Activated naive CD4-positive, alpha-beta T cell treated with anti-CD3 and anti-CD28 coated beads, Interleukin-2, amount 10 ng/mL, durations not matched to agents 7 days and 5 days (primary cell): ENCODE measurements around the gene RSBN1L.

Source experiments
- CTCF ChIA-PET: fragments of 350-600 bp; sonication (Branson Sonifier 250); formaldehyde crosslinking; loops from one replicate; lab custom pipeline; 2021; ENCODE audit warnings: antibody characterized with exemption; lab: Charles Lee
- DNase-seq: peaks from one replicate; pipeline ENCODE4 v3.0.0-alpha.2; 2020
- H3K27ac Mint-ChIP-seq: one replicate; pipeline ENCODE4 v1.8.0; 2021; ENCODE audit warnings: mild to moderate bottlenecking, moderate library complexity, mixed read lengths
- H3K27me3 Mint-ChIP-seq: one replicate; pipeline ENCODE4 v1.8.0; 2021; ENCODE audit warnings: mild to moderate bottlenecking, mixed read lengths
- H3K36me3 Mint-ChIP-seq: one replicate; pipeline ENCODE4 v1.8.0; 2021; ENCODE audit warnings: mixed read lengths
- H3K4me1 Mint-ChIP-seq: one replicate; pipeline ENCODE4 v1.8.0; 2021; ENCODE audit warnings: mixed read lengths
- H3K4me3 Mint-ChIP-seq: one replicate; pipeline ENCODE4 v1.8.0; 2021; ENCODE audit warnings: mild to moderate bottlenecking, moderate library complexity, mixed read lengths
- H3K9me3 Mint-ChIP-seq: one replicate; pipeline ENCODE4 v1.8.0; 2021; ENCODE audit warnings: mixed read lengths

The RSBN1L gene

GRCh38 chr7:77727936-77728701, 31.9 kb downstream of the RSBN1L start:
- no peak overlapping the region for H3K27ac Mint-ChIP-seq
- H3K4me3 Mint-ChIP-seq: no peak overlapping the region
- no peaks in the 10 kb centered on the region for H3K27me3 Mint-ChIP-seq
- H3K4me1 Mint-ChIP-seq: peaks cover 22% of the 10 kb centered on the region
- no peak for DNase-seq
- CTCF ChIA-PET: no interaction called here
- peaks cover 10% of the 10 kb centered on the region for H3K36me3 Mint-ChIP-seq
- no peaks in the 10 kb centered on the region for H3K9me3 Mint-ChIP-seq

GRCh38 chr7:77729574-77730348, 33.5 kb downstream of the RSBN1L start:
- peaks cover 24% of the 10 kb centered on the region for H3K4me1 Mint-ChIP-seq
- no peaks in the 10 kb centered on the region for H3K9me3 Mint-ChIP-seq
- no peak overlapping the region for H3K27ac Mint-ChIP-seq
- no peak for DNase-seq
- no peak overlapping the region for H3K4me3 Mint-ChIP-seq
- CTCF ChIA-PET: interaction anchor here (1.1 kb wide), 1 partner anchor 30 kb away, joined by 5 read pairs; no protein-coding TSS in a partner anchor
- no peaks in the 10 kb centered on the region for H3K27me3 Mint-ChIP-seq
- peaks cover 12% of the 10 kb centered on the region for H3K36me3 Mint-ChIP-seq

GRCh38 chr7:77731716-77732115, 35.5 kb downstream of the RSBN1L start:
- H3K27me3 Mint-ChIP-seq: no peaks in the 10 kb centered on the region
- no peak for DNase-seq
- H3K4me3 Mint-ChIP-seq: no peak overlapping the region
- H3K9me3 Mint-ChIP-seq: no peaks in the 10 kb centered on the region
- peaks cover 24% of the 10 kb centered on the region for H3K4me1 Mint-ChIP-seq
- H3K27ac Mint-ChIP-seq: no peak overlapping the region
- CTCF ChIA-PET: interaction anchor here (0.7 kb wide), 1 partner anchor 9 kb away, joined by 3 read pairs; no protein-coding TSS in a partner anchor
- H3K36me3 Mint-ChIP-seq: peaks cover 16% of the 10 kb centered on the region

- Mint-ChIP-seq H3K4me1 (peaks cover 7% of the 10 kb centered on the region), H3K27ac (no peak overlapping the region), H3K4me3 (no peak overlapping the region), H3K36me3 (peaks cover 29% of the 10 kb centered on the region), H3K27me3 (no peaks in the 10 kb centered on the region), H3K9me3 (no peaks in the 10 kb centered on the region)
- DNase-seq: no peak
- CTCF ChIA-PET: no interaction called here
These were observed 38.6 kb downstream of the RSBN1L start for GRCh38 chr7:77734659-77735421.

- Mint-ChIP-seq H3K9me3 (no peaks in the 10 kb centered on the region), H3K4me1 (peaks cover 5% of the 10 kb centered on the region), H3K27ac (no peak overlapping the region), H3K27me3 (no peaks in the 10 kb centered on the region), H3K4me3 (no peak overlapping the region), H3K36me3 (peaks cover 26% of the 10 kb centered on the region)
- CTCF ChIA-PET: no interaction called here
- DNase-seq: no peak
These were observed 39.2 kb downstream of the RSBN1L start for GRCh38 chr7:77735457-77735856.

GRCh38 chr7:77736991-77737390, 40.7 kb downstream of the RSBN1L start:
- Mint-ChIP-seq H3K4me3 (no peak overlapping the region), H3K9me3 (no peaks in the 10 kb centered on the region), H3K27me3 (no peaks in the 10 kb centered on the region), H3K4me1 (peaks cover 5% of the 10 kb centered on the region), H3K27ac (no peak overlapping the region), H3K36me3 (peaks cover 26% of the 10 kb centered on the region)
- no peak for DNase-seq
- CTCF ChIA-PET: no interaction called here

- no peak for DNase-seq
- Mint-ChIP-seq H3K9me3 (no peaks in the 10 kb centered on the region), H3K27ac (no peak overlapping the region), H3K4me1 (peaks cover 2% of the 10 kb centered on the region), H3K36me3 (peaks cover 30% of the 10 kb centered on the region), H3K4me3 (no peak overlapping the region), H3K27me3 (no peaks in the 10 kb centered on the region)
- CTCF ChIA-PET: no interaction called here
These were observed 42.1 kb downstream of the RSBN1L start for GRCh38 chr7:77738382-77738781.

GRCh38 chr7:77738871-77739270, 42.6 kb downstream of the RSBN1L start:
- no peak overlapping the region for H3K27ac Mint-ChIP-seq
- CTCF ChIA-PET: no interaction called here
- H3K9me3 Mint-ChIP-seq: no peaks in the 10 kb centered on the region
- H3K36me3 Mint-ChIP-seq: peaks cover 34% of the 10 kb centered on the region
- peaks cover 2% of the 10 kb centered on the region for H3K4me1 Mint-ChIP-seq
- DNase-seq: no peak
- no peaks in the 10 kb centered on the region for H3K27me3 Mint-ChIP-seq
- H3K4me3 Mint-ChIP-seq: no peak overlapping the region

- Mint-ChIP-seq H3K4me1 (peaks cover 2% of the 10 kb centered on the region), H3K9me3 (no peaks in the 10 kb centered on the region), H3K27me3 (no peaks in the 10 kb centered on the region), H3K4me3 (no peak overlapping the region), H3K36me3 (peaks cover 36% of the 10 kb centered on the region), H3K27ac (no peak overlapping the region)
- DNase-seq: no peak
- CTCF ChIA-PET: no interaction called here
These were observed 44.0 kb downstream of the RSBN1L start for GRCh38 chr7:77740257-77740656.

- Mint-ChIP-seq H3K9me3 (no peaks in the 10 kb centered on the region), H3K4me1 (peaks cover 2% of the 10 kb centered on the region), H3K27me3 (no peaks in the 10 kb centered on the region), H3K4me3 (no peak overlapping the region), H3K36me3 (peaks cover 33% of the 10 kb centered on the region), H3K27ac (no peak overlapping the region)
- DNase-seq: no peak
- CTCF ChIA-PET: interaction anchor here (1.5 kb wide), 1 partner anchor 92 kb away, joined by 5 read pairs; no protein-coding TSS in a partner anchor
These were observed 47.3 kb downstream of the RSBN1L start for GRCh38 chr7:77743518-77743917.

- Mint-ChIP-seq H3K27ac (no peak overlapping the region), H3K36me3 (peaks cover 34% of the 10 kb centered on the region), H3K9me3 (no peaks in the 10 kb centered on the region), H3K4me3 (no peak overlapping the region), H3K4me1 (peaks cover 2% of the 10 kb centered on the region), H3K27me3 (no peaks in the 10 kb centered on the region)
- CTCF ChIA-PET: no interaction called here
- no peak for DNase-seq
These were observed 49.5 kb downstream of the RSBN1L start for GRCh38 chr7:77745746-77746145.

GRCh38 chr7:77746164-77746823, 50.0 kb downstream of the RSBN1L start:
- no peaks in the 10 kb centered on the region for H3K27me3 Mint-ChIP-seq
- no peaks in the 10 kb centered on the region for H3K9me3 Mint-ChIP-seq
- H3K27ac Mint-ChIP-seq: no peak overlapping the region
- H3K4me3 Mint-ChIP-seq: no peak overlapping the region
- CTCF ChIA-PET: interaction anchor here (1.9 kb wide), 1 partner anchor 11 kb away, joined by 4 read pairs; no protein-coding TSS in a partner anchor
- no peak for DNase-seq
- H3K36me3 Mint-ChIP-seq: peaks cover 37% of the 10 kb centered on the region
- H3K4me1 Mint-ChIP-seq: peaks cover 4% of the 10 kb centered on the region

- Mint-ChIP-seq H3K36me3 (peaks cover 37% of the 10 kb centered on the region), H3K9me3 (no peaks in the 10 kb centered on the region), H3K4me1 (peaks cover 4% of the 10 kb centered on the region), H3K27ac (no peak overlapping the region), H3K27me3 (no peaks in the 10 kb centered on the region), H3K4me3 (no peak overlapping the region)
- DNase-seq: no peak
- CTCF ChIA-PET: interaction anchor here (1.3 to 1.9 kb wide), 2 partner anchors 11 to 14 kb away, joined by 4 read pairs; no protein-coding TSS in a partner anchor
These were observed 50.5 kb downstream of the RSBN1L start for GRCh38 chr7:77746824-77747165.
